Stimulated activated naive CD4-positive, alpha-beta T cell treated with Interleukin-2 at 50 U/mL for 16 hours (primary cell): ENCODE data around the gene SCEL.
"Not testable (repeated sequence)": the region's sequence is repeated elsewhere in the genome, so short reads cannot be mapped to it uniquely, and the experiment has no call there.

Experiments
- DNase-seq: peaks from one replicate; lab custom pipeline; 2025; lab: John Stamatoyannopoulos, UW

The SCEL gene

GRCh38 chr13:77555246-77555645 is 19.7 kb downstream of the SCEL start:
- no peak for DNase-seq

GRCh38 chr13:77558016-77558415 is 22.5 kb downstream of the SCEL start:
- DNase-seq: no peak

GRCh38 chr13:77563111-77563510 is 27.6 kb downstream of the SCEL start:
- no peak for DNase-seq

- DNase-seq: no peak
Measured at GRCh38 chr13:77565635-77566034, 30.1 kb downstream of the SCEL start.

GRCh38 chr13:77571956-77572355 is 36.5 kb downstream of the SCEL start:
- no peak for DNase-seq

GRCh38 chr13:77574096-77574495 is 38.6 kb downstream of the SCEL start:
- no peak for DNase-seq

GRCh38 chr13:77579959-77580358 is 44.5 kb downstream of the SCEL start:
- DNase-seq: no peak

GRCh38 chr13:77580748-77581147 is 45.2 kb downstream of the SCEL start:
- DNase-seq: no peak

GRCh38 chr13:77583581-77583980 is 48.1 kb downstream of the SCEL start:
- DNase-seq: no peak

GRCh38 chr13:77584106-77584505 is 48.6 kb downstream of the SCEL start:
- no peak for DNase-seq

GRCh38 chr13:77595166-77595810 is 59.8 kb downstream of the SCEL start:
- no peak for DNase-seq

- no peak for DNase-seq
Measured at GRCh38 chr13:77596777-77597176, 61.3 kb downstream of the SCEL start.

- no peak for DNase-seq
Measured at GRCh38 chr13:77599351-77599750, 63.8 kb downstream of the SCEL start.

GRCh38 chr13:77600701-77601100 is 65.2 kb downstream of the SCEL start:
- no peak for DNase-seq

GRCh38 chr13:77611068-77611467 is 75.6 kb downstream of the SCEL start:
- DNase-seq: no peak

GRCh38 chr13:77616027-77616426 is 80.5 kb downstream of the SCEL start:
- no peak for DNase-seq

- DNase-seq: no peak
Measured at GRCh38 chr13:77619655-77620054, 84.1 kb downstream of the SCEL start.

- DNase-seq: no peak
Measured at GRCh38 chr13:77620138-77620537, 84.6 kb downstream of the SCEL start.

- DNase-seq: no peak
Measured at GRCh38 chr13:77623806-77624205, 88.3 kb downstream of the SCEL start.

GRCh38 chr13:77628170-77628569 is 92.7 kb downstream of the SCEL start:
- DNase-seq: no peak

GRCh38 chr13:77637588-77637987 is 102.1 kb downstream of the SCEL start:
- no peak for DNase-seq

- no peak for DNase-seq
Measured at GRCh38 chr13:77650409-77650808, 114.9 kb downstream of the SCEL start.

GRCh38 chr13:77653301-77653700 is 117.8 kb downstream of the SCEL start:
- DNase-seq: no peak

GRCh38 chr13:77660016-77660415 is 124.5 kb downstream of the SCEL start:
- not testable (repeated sequence) for DNase-seq

GRCh38 chr13:77660841-77661250 is 125.3 kb downstream of the SCEL start:
- DNase-seq: no peak
